SK-N-SH treated with all-trans-retinoic acid at 6 μM for 48 hours (cell line): ENCODE measurements around the gene COL8A2.

Experiments
- ATAC-seq: fragments of 200-7000 bp; cut with Tn5 transposase; 3 replicates; pipeline ENCODE4 v1.9.1; 2020; ENCODE audit warnings: mild to moderate bottlenecking, moderate library complexity
- ARNTL ChIP-seq: fragments of 450-650 bp; formaldehyde crosslinking; IDR thresholded peaks from 2 replicates; pipeline ENCODE4 v1.5.0; 2020; ENCODE audit warnings: low read depth, mild to moderate bottlenecking, moderate library complexity, borderline replicate concordance
- BACH2 ChIP-seq: fragments of 250-450 bp; sonication (Bioruptor Pico); IDR thresholded peaks from 2 replicates; pipeline ENCODE4 v1.9.0; 2021; ENCODE audit warnings: mild to moderate bottlenecking, borderline replicate concordance
- CSDC2 ChIP-seq: fragments of 250-450 bp; sonication (Bioruptor Pico); IDR thresholded peaks from 2 replicates; pipeline ENCODE4 v1.5.0; 2020; ENCODE audit warnings: mild to moderate bottlenecking, moderate library complexity
- CSRNP3 ChIP-seq: fragments of 250-450 bp; sonication (Bioruptor Pico); IDR thresholded peaks from 2 replicates; pipeline ENCODE4 v1.5.1; 2021; ENCODE audit warnings: mild to moderate bottlenecking, moderate library complexity
- ESRRG ChIP-seq: fragments of 250-450 bp; sonication (Bioruptor Pico); IDR thresholded peaks from 2 replicates; pipeline ENCODE4 v1.6.1; 2021; ENCODE audit warnings: mild to moderate bottlenecking
- GLIS3 ChIP-seq: fragments of 250-450 bp; sonication (Bioruptor Pico); IDR thresholded peaks from 2 replicates; pipeline ENCODE4 v1.5.0; 2020; ENCODE audit warnings: mild to moderate bottlenecking, moderate library complexity
- ISL1 ChIP-seq: fragments of 250-450 bp; sonication (Bioruptor Pico); IDR thresholded peaks from 2 replicates; pipeline ENCODE4 v2.1.2; 2022; ENCODE audit warnings: mild to moderate bottlenecking, moderate library complexity
- OSR1 ChIP-seq: fragments of 250-450 bp; sonication (Bioruptor Pico); IDR thresholded peaks from 2 replicates; pipeline ENCODE4 v1.8.0; 2022; ENCODE audit warnings: moderate library complexity, mild to moderate bottlenecking, inconsistent platforms
- PATZ1 ChIP-seq: fragments of 250-450 bp; sonication (Bioruptor Pico); IDR thresholded peaks from 2 replicates; pipeline ENCODE4 v1.8.0; 2020; ENCODE audit warnings: mild to moderate bottlenecking, moderate library complexity, borderline replicate concordance
- POU6F1 ChIP-seq: fragments of 250-450 bp; sonication (Bioruptor Pico); IDR thresholded peaks from 2 replicates; pipeline ENCODE4 v1.8.0; 2021; ENCODE audit warnings: low read depth, mild to moderate bottlenecking, moderate library complexity, borderline replicate concordance
- PPARA ChIP-seq: fragments of 250-450 bp; sonication (Bioruptor Pico); IDR thresholded peaks from 2 replicates; pipeline ENCODE4 v1.5.0; 2020; ENCODE audit warnings: mild to moderate bottlenecking, borderline replicate concordance
- RARB ChIP-seq: fragments of 250-450 bp; sonication (Bioruptor Pico); IDR thresholded peaks from 2 replicates; pipeline ENCODE4 v1.8.0; 2021; ENCODE audit warnings: mild to moderate bottlenecking, moderate library complexity
- TCF4 ChIP-seq: fragments of 250-450 bp; sonication (Bioruptor Pico); IDR thresholded peaks from 2 replicates; pipeline ENCODE4 v1.8.0; 2021; ENCODE audit warnings: mild to moderate bottlenecking, moderate library complexity, borderline replicate concordance
- TOX ChIP-seq: fragments of 250-450 bp; sonication (Bioruptor Pico); IDR thresholded peaks from 2 replicates; pipeline ENCODE4 v1.8.0; 2021; ENCODE audit warnings: mild to moderate bottlenecking, moderate library complexity, borderline replicate concordance
- TSHZ2 ChIP-seq: fragments of 250-450 bp; sonication (Bioruptor Pico); IDR thresholded peaks from 2 replicates; pipeline ENCODE4 v1.5.0; 2020; ENCODE audit warnings: mild to moderate bottlenecking, moderate library complexity
- ZC3H10 ChIP-seq: fragments of 250-450 bp; sonication (Bioruptor Pico); IDR thresholded peaks from 2 replicates; pipeline ENCODE4 v1.5.1; 2021; ENCODE audit warnings: mild to moderate bottlenecking, moderate library complexity
- ZFP3 ChIP-seq: fragments of 250-450 bp; sonication (Bioruptor Pico); IDR thresholded peaks from 2 replicates; pipeline ENCODE4 v1.5.0; 2020; ENCODE audit warnings: mild to moderate bottlenecking, moderate library complexity
- ZFP30 ChIP-seq: fragments of 450-650 bp; formaldehyde crosslinking; IDR thresholded peaks from 2 replicates; pipeline ENCODE4 v1.5.0; 2022; ENCODE audit warnings: mild to moderate bottlenecking, moderate library complexity
- ZNF565 ChIP-seq: fragments of 450-650 bp; formaldehyde crosslinking; conservative IDR thresholded peaks from 2 replicates; pipeline ENCODE4 v1.5.0; 2020; ENCODE audit warnings: low read depth, mild to moderate bottlenecking, moderate library complexity
- ZNF70 ChIP-seq: fragments of 450-650 bp; formaldehyde crosslinking; IDR thresholded peaks from 2 replicates; pipeline ENCODE4 v1.5.0; 2020; ENCODE audit warnings: mild to moderate bottlenecking, moderate library complexity
- ZNF8 ChIP-seq: fragments of 450-650 bp; formaldehyde crosslinking; IDR thresholded peaks from 2 replicates; pipeline ENCODE4 v1.5.0; 2020; ENCODE audit warnings: mild to moderate bottlenecking, moderate library complexity
- TF ChIP-seq, protein P1 (sequence below): fragments of 250-450 bp; sonication (Bioruptor Pico); IDR thresholded peaks from 2 replicates; pipeline ENCODE4 v1.5.1; 2020; ENCODE audit warnings: low read depth, mild to moderate bottlenecking, moderate library complexity

The COL8A2 gene

GRCh38 chr1:36139521-36139920 is 14.5 kb upstream of the COL8A2 start:
- TF ChIP-seq GLIS3 (CRISPR knock-in tag) (no peak), POU6F1 (no peak), CSRNP3 (CRISPR knock-in tag) (no peak), CSDC2 (CRISPR knock-in tag) (no peak), ZC3H10 (no peak), TSHZ2 (CRISPR knock-in tag) (no peak), RARB (no peak), TOX (CRISPR knock-in tag) (no peak), ZNF565 (CRISPR knock-in tag) (no peak), ESRRG (CRISPR knock-in tag) (no peak), ZNF8 (CRISPR knock-in tag) (no peak), ZFP30 (no peak), ZFP3 (no peak), ARNTL (CRISPR knock-in tag) (no peak), ISL1 (CRISPR knock-in tag) (no peak)
- TF ChIP-seq, protein P1, sequence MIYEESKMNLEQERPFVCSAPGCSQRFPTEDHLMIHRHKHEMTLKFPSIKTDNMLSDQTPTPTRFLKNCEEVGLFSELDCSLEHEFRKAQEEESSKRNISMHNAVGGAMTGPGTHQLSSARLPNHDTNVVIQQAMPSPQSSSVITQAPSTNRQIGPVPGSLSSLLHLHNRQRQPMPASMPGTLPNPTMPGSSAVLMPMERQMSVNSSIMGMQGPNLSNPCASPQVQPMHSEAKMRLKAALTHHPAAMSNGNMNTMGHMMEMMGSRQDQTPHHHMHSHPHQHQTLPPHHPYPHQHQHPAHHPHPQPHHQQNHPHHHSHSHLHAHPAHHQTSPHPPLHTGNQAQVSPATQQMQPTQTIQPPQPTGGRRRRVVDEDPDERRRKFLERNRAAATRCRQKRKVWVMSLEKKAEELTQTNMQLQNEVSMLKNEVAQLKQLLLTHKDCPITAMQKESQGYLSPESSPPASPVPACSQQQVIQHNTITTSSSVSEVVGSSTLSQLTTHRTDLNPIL = no peak
- TF ChIP-seq, all 23 proteins: peak for 0
- no peak for ATAC-seq

GRCh38 chr1:36137776-36138175 is 12.8 kb upstream of the COL8A2 start:
- TF ChIP-seq ZFP30 = no peak
- TF ChIP-seq ZNF70 (CRISPR knock-in tag) = no peak
- TF ChIP-seq ZC3H10 = no peak
- TF ChIP-seq PATZ1 (CRISPR knock-in tag) = no peak
- TF ChIP-seq, protein P1 = no peak
- no peak for TF ChIP-seq PPARA (CRISPR knock-in tag)
- no peak for TF ChIP-seq ISL1 (CRISPR knock-in tag)
- no peak for TF ChIP-seq GLIS3 (CRISPR knock-in tag)
- TF ChIP-seq RARB = no peak
- TF ChIP-seq ESRRG (CRISPR knock-in tag) = no peak
- no peak for TF ChIP-seq TCF4 (CRISPR knock-in tag)
- no peak for TF ChIP-seq TOX (CRISPR knock-in tag)
- TF ChIP-seq OSR1 (CRISPR knock-in tag) = no peak
- no peak for TF ChIP-seq BACH2
- no peak for TF ChIP-seq ZNF8 (CRISPR knock-in tag)
- no peak for ATAC-seq
